HUES48 (cell line): ENCODE measurements around the gene ITGB5.
A peak's percentile ranks its signal among the peaks of the same experiment; 100 is the strongest.

ENCODE experiments used
- H3K27ac ChIP-seq: one replicate; pipeline ENCODE4 v1.7.0; 2013; ENCODE audit warnings: low read depth, low read length, inconsistent platforms
- H3K27me3 ChIP-seq: 2 replicates; pipeline ENCODE4 v1.6.1; 2013; ENCODE audit warnings: mild to moderate bottlenecking, low read length; ENCODE audit not compliant: control insufficient read depth, insufficient read depth
- H3K36me3 ChIP-seq: 2 replicates; pipeline ENCODE4 v1.6.1; 2013; ENCODE audit warnings: low read length; ENCODE audit not compliant: control insufficient read depth, insufficient read depth
- H3K4me1 ChIP-seq: 2 replicates; pipeline ENCODE4 v1.6.1; 2013; ENCODE audit warnings: mild to moderate bottlenecking, low read length; ENCODE audit not compliant: control insufficient read depth, insufficient read depth
- H3K4me3 ChIP-seq: 2 replicates; pipeline ENCODE4 v1.5.1; 2013; ENCODE audit warnings: mild to moderate bottlenecking, low read depth, low read length
- H3K9ac ChIP-seq: 2 replicates; pipeline ENCODE4 v1.6.1; 2013; ENCODE audit warnings: mild to moderate bottlenecking, low read depth, low read length, moderate library complexity
- H3K9me3 ChIP-seq: 2 replicates; pipeline ENCODE4 v1.6.1; 2013; ENCODE audit warnings: low read length; ENCODE audit not compliant: control insufficient read depth, insufficient read depth

ITGB5 gene

DNA sequence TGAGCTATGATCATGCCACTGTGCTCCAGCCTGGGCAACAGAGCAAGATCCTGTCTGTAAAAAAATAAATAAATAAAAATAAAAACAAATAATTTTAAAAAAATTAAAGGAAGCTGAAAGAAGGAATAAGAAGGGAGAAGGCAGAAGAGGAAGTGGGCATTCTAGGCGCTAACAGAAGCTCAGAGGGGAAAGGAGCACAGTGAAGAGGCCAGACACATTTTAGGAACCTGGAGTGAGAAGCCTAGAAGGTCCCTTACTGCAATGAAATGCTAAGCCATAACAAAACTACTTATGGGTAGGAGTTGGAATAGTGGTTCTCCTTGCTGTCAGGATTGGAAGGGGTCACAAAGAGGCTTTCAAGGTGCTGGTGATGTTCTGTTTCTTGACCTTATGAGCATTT, 64.0 kb downstream of the ITGB5 start:
- peaks cover 36% of the 10 kb centered on the region for H3K4me1 ChIP-seq
- H3K27ac ChIP-seq = no peak overlapping the region
- H3K36me3 ChIP-seq = peaks cover 43% of the 10 kb centered on the region

DNA sequence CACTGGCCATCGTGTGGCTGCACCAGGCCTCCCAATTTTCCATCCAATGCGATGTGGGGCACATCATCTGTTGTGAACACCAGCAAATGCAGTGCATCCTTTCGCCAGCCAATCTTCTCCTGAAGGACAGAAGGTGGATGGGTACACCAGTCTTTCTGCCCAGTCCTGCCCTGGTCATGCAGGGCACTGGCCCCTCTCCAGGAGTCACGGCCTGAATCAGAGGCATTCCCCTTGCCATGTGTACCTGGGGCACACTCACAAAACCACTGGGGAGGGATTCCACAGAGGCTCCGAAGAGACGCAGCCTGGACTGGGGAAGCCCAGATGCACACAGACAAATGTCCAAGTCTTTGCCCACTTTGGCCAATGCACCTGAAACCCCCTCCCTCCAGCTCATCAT, 65.8 kb downstream of the ITGB5 start:
- Histone ChIP-seq H3K4me3 (no peak overlapping the region), H3K36me3 (peaks cover 62% of the 10 kb centered on the region), H3K9me3 (no peaks in the 10 kb centered on the region), H3K4me1 (peaks cover 19% of the 10 kb centered on the region), H3K9ac (no peak overlapping the region), H3K27me3 (no peaks in the 10 kb centered on the region), H3K27ac (no peak overlapping the region)

More for the DNA sequence above, 64.0 kb downstream of the ITGB5 start:
- H3K9ac ChIP-seq = no peak overlapping the region
- H3K27me3 ChIP-seq = no peaks in the 10 kb centered on the region
- H3K4me3 ChIP-seq = no peak overlapping the region
- no peaks in the 10 kb centered on the region for H3K9me3 ChIP-seq

DNA sequence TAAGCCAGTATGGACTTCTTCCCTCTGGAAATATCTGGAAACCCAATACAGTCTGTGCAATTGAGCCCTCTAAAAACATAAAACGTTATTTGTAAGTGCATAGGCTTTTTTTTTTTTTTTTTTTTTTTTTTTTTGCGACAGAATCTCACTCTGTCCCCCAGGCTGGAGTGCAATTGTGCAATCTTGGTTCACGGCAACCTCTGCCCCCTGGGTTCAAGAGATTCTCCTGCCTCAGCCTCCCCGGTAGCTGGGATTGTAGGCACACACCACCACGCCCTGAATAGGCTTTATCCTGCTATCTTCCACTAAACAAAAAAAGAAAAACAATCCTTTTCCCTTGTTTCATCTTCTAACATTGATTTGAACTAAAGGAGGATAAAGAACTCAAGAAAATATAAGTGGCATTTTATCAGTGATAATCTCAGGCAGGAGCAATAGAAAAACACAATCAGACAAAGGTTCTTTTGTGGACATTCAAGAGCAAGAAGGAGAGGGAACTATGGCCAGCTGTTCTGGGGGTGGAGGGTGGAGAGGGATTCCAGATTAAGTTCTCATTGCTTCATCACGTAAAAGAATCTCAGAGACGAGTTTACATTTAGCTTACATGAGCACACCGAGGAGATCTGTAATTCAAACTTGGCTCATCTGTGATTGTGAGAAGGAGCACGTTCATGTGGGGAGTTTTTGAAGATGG, 68.6 kb downstream of the ITGB5 start:
- Histone ChIP-seq H3K27me3 (no peaks in the 10 kb centered on the region), H3K4me3 (no peak overlapping the region), H3K27ac (no peak overlapping the region), H3K9ac (no peak overlapping the region), H3K9me3 (no peaks in the 10 kb centered on the region), H3K36me3 (peaks cover 73% of the 10 kb centered on the region), H3K4me1 (no peaks in the 10 kb centered on the region)

GRCh38 chr3:124817079-124817478, 70.1 kb downstream of the ITGB5 start:
- Histone ChIP-seq H3K27ac (no peak overlapping the region), H3K9me3 (no peaks in the 10 kb centered on the region), H3K4me1 (no peaks in the 10 kb centered on the region), H3K4me3 (no peak overlapping the region), H3K36me3 (peaks cover 83% of the 10 kb centered on the region), H3K9ac (no peak overlapping the region), H3K27me3 (no peaks in the 10 kb centered on the region)

DNA sequence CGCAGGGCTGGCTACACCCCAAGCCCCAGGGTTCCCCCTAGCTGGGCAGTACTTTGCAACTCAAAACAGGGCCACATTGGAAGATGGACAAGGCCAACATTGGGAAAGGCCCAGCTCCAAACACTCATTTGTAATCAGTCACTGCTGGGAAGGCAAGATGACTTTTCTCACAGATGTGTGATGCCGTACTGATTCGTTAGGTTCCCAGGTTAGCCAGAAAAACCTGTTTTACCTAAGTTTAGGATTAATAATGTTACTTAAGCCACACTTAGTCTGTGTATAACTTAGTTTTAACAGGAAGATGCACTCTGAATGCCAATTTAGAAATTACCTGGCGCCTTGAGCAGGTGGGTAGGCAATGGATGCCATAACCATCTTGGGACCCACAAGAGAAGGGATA, 71.0 kb downstream of the ITGB5 start:
- Histone ChIP-seq H3K4me1 (no peaks in the 10 kb centered on the region), H3K36me3 (peaks cover 83% of the 10 kb centered on the region)

GRCh38 chr3:124815781-124816180, 71.4 kb downstream of the ITGB5 start:
- no peaks in the 10 kb centered on the region for H3K4me1 ChIP-seq
- H3K27me3 ChIP-seq = no peaks in the 10 kb centered on the region
- no peaks in the 10 kb centered on the region for H3K9me3 ChIP-seq
- H3K9ac ChIP-seq = no peak overlapping the region
- peaks cover 82% of the 10 kb centered on the region for H3K36me3 ChIP-seq
- H3K4me3 ChIP-seq = no peak overlapping the region
- no peak overlapping the region for H3K27ac ChIP-seq

More for the DNA sequence above, 71.0 kb downstream of the ITGB5 start:
- no peak overlapping the region for H3K4me3 ChIP-seq
- H3K9me3 ChIP-seq = no peaks in the 10 kb centered on the region
- H3K9ac ChIP-seq = no peak overlapping the region
- no peak overlapping the region for H3K27ac ChIP-seq
- H3K27me3 ChIP-seq = no peaks in the 10 kb centered on the region

- H3K9me3 ChIP-seq = no peaks in the 10 kb centered on the region
- H3K27ac ChIP-seq = no peak overlapping the region
- H3K4me3 ChIP-seq = no peak overlapping the region
- no peaks in the 10 kb centered on the region for H3K27me3 ChIP-seq
- H3K4me1 ChIP-seq = no peaks in the 10 kb centered on the region
- H3K9ac ChIP-seq = no peak overlapping the region
- peaks cover 76% of the 10 kb centered on the region for H3K36me3 ChIP-seq
Observed at GRCh38 chr3:124814620-124815421, 72.3 kb downstream of the ITGB5 start.

DNA sequence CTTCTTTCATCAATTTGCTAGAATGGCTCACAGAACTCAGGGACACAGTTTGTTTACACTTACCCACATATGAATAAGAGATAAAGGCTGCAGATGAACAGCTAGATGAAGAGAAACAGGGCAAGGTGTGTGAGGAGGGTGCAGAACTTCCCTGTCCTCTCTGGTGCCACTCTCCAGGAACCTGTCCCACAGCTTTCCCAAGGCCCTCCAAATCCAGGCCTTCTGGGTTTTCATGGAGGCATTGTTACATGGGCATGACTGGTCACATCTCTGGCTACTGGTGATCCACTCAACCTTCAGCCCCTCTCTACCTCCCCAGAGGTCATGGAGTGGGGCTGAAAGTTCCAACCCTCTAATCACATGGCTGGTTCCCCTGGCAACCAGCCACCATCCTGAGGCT, 73.6 kb downstream of the ITGB5 start:
- Histone ChIP-seq H3K9ac (no peak overlapping the region), H3K27me3 (no peaks in the 10 kb centered on the region), H3K36me3 (peaks cover 67% of the 10 kb centered on the region), H3K27ac (no peak overlapping the region), H3K9me3 (no peaks in the 10 kb centered on the region), H3K4me1 (no peaks in the 10 kb centered on the region), H3K4me3 (no peak overlapping the region)

DNA sequence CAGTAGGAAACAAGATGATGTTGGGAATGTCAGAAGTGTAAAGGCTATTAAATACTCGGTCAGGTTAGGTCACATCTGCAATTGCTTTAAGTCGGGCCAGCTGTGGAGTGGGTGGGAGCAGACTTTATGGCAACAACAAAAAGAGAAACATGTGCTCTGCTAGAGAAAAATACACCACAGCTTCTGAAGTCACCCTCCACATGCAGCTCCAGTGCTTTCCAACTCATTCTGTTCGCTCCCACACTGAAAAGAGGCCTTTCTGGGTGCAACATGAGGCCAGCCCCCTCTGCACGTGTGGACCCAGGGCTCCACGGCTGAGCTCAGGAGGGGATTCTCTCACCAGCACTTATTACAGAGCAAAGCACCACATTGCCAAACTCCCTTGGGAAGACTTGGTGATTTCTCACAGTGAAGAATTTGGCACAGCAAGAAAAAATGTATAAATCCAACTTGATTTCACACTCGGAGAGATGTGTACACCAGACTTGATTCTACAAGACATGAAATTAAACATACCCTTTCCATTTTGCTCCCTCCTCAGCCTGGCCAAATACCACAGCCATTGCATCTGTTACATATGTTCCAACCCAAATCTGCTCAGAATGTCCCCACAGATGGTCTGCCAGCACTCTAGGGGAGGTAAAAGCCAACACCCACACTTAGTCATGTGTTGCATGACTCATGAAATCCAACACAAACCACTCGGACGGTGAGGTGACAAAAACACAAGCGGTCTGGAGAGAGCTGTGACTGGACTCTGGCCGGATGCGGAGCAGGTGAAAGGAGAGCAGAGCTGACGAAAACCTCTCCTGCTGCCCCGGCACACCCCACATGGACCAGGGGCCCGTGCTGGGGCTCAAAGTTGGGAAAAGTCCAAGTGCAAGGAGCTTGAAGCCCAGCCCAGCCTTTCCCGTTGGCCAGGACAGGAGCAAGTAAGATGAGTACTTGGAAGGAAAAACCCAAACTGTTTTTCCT, 74.6 kb downstream of the ITGB5 start:
- H3K27me3 ChIP-seq = no peaks in the 10 kb centered on the region
- H3K9ac ChIP-seq = no peak overlapping the region
- no peaks in the 10 kb centered on the region for H3K4me1 ChIP-seq
- no peak overlapping the region for H3K4me3 ChIP-seq
- peak overlapping the region; percentile 36 for H3K27ac ChIP-seq
- no peaks in the 10 kb centered on the region for H3K9me3 ChIP-seq
- H3K36me3 ChIP-seq = peaks cover 65% of the 10 kb centered on the region

DNA sequence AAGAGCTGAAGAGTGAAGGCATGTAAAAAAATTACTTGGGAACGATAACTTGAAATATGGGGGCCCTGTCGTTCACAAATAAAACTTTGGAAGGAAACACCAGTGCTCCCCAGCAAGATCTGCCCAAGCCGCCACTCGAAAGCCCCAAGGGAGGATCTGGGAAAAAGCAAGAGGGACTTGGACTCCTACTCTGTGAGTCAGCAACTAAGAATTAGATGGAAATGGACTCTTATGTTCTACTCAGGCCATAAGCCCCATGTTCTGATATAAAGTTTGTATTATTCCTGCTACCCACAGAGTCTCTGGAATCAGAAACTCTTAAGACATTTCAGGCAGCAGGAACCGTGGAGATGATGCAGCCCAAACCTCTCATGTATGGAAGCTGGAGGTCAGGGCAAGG, 75.7 kb downstream of the ITGB5 start:
- Histone ChIP-seq H3K9me3 (no peaks in the 10 kb centered on the region), H3K4me3 (no peak overlapping the region), H3K27me3 (no peaks in the 10 kb centered on the region), H3K4me1 (no peaks in the 10 kb centered on the region), H3K27ac (no peak overlapping the region), H3K36me3 (peaks cover 59% of the 10 kb centered on the region), H3K9ac (no peak overlapping the region)
